Measurements from ENCODE around the gene OLFM1.

GRCh38 chr9:135166565-135166964, 79.1 kb downstream of the OLFM1 start:
- no peak for TF ChIP-seq CTCF (conservative IDR thresholded peaks at IDR 0.05; ENCODE audit: low read depth, low read length)
- TF ChIP-seq EZH2phosphoT487 (IDR thresholded peaks at IDR 0.05; ENCODE audit: borderline replicate concordance, low read length), result no peak

All from PC-3 (cell line).